Stimulated activated CD8-positive, alpha-beta memory T cell treated with anti-CD3 and anti-CD28 coated beads, Interleukin-4, amount 100 ng/mL, for 4 hours (primary cell): ENCODE data around the gene BCL2L11.

Experiments
- DNase-seq, 2 donors: peaks; one replicate each; pipeline ENCODE4 v3.0.0-alpha.2; 2020; ENCODE audit warnings: low read depth in 2 of 2, low spot score in 1 of 2

BCL2L11 gene

DNA sequence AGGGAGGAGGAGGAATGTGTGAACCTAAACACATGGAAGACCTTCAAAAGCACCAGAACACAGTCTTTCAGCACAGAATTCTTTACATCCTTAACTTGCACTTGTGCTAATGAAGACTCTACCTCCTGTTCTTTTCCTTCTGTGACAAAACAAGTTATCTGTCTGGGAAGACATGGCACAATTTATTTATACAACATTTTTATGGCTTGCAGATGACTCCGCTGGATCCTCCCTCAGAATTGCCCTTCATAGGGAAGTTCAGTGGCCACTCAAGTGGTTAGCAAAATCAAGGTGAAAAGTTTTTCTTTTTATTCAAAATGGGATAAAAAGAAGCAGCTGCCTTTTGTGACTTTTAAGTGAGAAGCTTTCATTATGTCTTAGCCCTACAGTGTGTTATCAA is 21.4 kb downstream of the BCL2L11 start:
- no peak for DNase-seq

- no peak for DNase-seq
These were observed 22.6 kb downstream of the BCL2L11 start for GRCh38 chr2:111143107-111143842.

GRCh38 chr2:111143843-111144198 is 23.1 kb downstream of the BCL2L11 start:
- DNase-seq, result no peak

DNA sequence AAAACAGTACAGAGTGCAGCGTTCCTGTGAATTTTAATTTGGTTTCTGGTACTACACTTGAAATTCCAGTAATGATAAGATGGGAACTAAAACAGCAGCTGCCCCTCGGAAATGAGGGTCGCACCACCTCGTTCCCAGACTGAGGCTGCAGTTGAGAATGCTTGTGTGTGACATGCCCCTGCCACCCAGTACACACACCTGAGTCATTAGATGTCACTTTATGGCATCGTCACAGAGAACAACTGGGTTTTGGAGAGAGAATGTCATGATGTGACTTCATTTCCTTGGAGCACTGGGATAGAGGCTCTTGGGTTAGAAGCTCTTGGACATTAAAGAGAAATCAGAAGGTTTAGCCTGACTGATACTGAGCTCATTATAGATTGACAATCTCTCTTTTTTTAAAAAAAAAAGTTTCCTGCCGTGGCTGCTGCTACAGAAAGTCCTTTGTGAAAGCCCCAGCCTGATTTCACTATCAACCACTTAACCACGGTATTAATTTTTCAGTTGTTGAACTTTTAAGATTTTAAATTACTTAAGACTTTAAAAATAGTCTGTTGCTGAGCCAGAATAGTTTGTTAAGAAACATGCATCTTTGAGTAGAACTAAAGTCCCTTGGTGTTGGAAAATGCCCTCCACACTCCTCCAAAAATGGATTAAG is 24.5 kb downstream of the BCL2L11 start:
- no peak for DNase-seq

GRCh38 chr2:111145951-111146350 is 25.2 kb downstream of the BCL2L11 start:
- no peak for DNase-seq

DNA sequence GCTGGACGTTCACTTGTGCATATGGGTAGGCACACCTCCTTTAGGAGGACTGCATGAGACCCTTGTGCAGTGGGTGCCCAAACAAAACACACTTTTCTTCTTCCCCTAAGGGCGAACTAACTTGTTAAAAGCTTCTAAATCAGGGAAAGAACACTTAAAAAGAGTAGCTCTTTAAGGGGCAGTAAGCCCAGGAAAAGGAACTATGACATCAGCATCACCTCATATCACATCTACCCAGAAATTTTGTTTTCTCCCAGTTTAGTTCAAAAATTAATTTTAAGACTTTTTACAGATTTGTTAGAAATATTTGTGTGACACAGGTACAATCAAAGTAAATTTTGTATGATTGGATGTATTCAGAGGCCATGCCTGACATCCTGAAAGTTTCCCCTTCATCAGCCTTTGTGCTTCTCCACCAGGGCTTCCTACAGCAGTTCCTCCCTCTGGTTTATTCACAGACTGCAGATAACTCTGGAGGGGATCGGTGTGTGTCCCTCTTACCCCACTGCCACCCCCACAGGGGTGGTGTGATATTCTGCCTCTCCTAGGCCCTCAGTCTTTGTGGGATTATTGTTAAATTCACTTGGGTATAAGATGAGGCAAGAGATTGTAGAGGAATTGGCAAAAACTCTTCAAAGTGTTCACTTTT is 27.6 kb downstream of the BCL2L11 start:
- DNase-seq, result no peak

DNA sequence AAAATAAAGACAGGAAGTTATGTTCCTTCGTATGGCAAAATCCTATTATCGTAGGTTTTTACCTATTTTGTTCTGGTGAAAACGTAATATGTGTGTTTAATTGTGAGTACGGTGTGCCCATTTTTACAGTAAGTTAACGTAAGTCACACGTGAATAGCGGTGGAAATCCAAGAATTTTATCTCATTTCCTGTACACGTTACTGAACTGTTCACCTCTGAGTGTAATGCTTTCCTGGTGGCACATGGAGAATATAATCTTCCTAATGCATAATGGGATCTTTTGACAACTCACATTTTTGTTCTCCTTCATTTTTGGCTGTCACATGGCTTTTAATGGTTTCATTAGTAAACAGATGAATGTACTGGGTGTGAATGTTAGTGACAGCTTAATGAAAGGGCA is 28.2 kb downstream of the BCL2L11 start:
- DNase-seq, result no peak

GRCh38 chr2:111149882-111150455 is 29.3 kb downstream of the BCL2L11 start:
- DNase-seq, result no peak

DNA sequence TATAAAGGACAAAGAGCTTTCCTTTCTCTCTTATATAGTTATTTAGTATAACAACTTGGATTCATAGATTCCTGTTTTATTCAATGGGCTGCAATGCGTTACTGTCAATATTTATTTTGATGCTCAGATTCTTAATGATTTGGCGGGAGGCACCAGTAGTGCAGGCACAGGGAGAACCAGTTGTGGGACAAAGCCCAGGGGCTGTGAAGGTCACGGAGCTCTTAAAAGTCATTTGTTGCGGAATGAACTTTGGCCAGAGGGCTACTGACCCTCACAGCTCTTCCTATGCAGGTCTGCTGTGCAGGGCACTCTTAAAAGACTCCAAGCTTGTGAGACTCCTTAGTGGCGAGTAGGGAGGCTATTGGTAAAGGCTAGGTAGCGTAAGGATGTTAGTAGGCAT is 34.0 kb downstream of the BCL2L11 start:
- no peak for DNase-seq

- DNase-seq, result no peak
These were observed 34.9 kb downstream of the BCL2L11 start for GRCh38 chr2:111155610-111156009.

GRCh38 chr2:111156529-111156928 is 35.8 kb downstream of the BCL2L11 start:
- no peak for DNase-seq

GRCh38 chr2:111157071-111157661 is 36.5 kb downstream of the BCL2L11 start:
- no peak for DNase-seq

- DNase-seq, result no peak
These were observed 37.1 kb downstream of the BCL2L11 start for GRCh38 chr2:111157798-111158197.

GRCh38 chr2:111159641-111160040 is 38.9 kb downstream of the BCL2L11 start:
- no peak for DNase-seq

GRCh38 chr2:111160758-111161157 is 40.0 kb downstream of the BCL2L11 start:
- DNase-seq, result no peak

DNA sequence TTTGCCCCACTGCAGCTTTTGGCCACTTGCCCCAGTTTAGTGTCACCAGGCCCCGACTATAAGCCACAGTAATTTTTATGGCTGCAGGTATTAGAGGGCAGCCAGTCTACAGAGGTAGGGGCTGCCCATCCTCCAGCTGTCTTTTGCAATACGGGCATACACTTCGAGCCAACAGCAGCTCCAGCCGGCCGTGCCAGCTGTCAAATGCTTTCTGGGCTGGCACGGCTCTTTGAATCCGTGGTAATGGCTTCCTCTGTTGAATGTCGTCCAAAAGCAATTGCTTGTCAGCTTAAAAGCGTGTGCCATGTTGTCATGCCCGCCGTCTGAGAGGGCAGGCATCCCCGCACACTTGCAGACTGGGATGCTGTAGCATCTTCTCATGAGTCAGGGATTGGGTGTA is 41.3 kb downstream of the BCL2L11 start:
- DNase-seq, result no peak

- no peak for DNase-seq
These were observed 42.1 kb downstream of the BCL2L11 start for GRCh38 chr2:111162718-111163331.

DNA sequence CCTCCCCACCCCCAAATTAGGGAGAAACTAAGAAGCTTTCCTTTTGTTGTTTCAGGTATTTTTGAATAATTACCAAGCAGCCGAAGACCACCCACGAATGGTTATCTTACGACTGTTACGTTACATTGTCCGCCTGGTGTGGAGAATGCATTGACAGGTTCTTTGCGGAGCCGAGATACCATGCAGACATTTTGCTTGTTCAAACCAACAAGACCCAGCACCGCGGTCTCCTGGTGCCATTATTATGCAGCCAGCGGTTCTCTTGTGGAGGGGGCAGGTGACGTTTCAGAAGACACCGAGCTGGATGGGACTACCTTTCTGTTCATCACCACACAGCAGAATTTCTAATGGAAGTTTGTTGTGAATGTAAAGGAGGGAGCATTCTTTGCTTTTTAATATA is 43.4 kb downstream of the BCL2L11 start:
- no peak for DNase-seq

GRCh38 chr2:111165084-111165483 is 44.4 kb downstream of the BCL2L11 start:
- DNase-seq, result no peak

- no peak for DNase-seq
These were observed 45.4 kb downstream of the BCL2L11 start for GRCh38 chr2:111166115-111166514.
